Colonic mucosa (tissue), 4 donors: ENCODE results near the gene P2RX6. TPM values are rescaled to one million over a fixed set of nuclear protein-coding genes. Genes with fewer than 3 reads are reported as not detected.
"Not testable (repeated sequence)": the region's sequence is repeated elsewhere in the genome, so short reads cannot be mapped to it uniquely, and the experiment has no call there.

Experiments used
- DNase-seq: peaks from one replicate; pipeline ENCODE4 v3.0.0-alpha.2; 2020
- H3K27ac ChIP-seq: fragments of 200-600 bp; one replicate; pipeline ENCODE4 v1.8.0; 2021
- H3K27me3 ChIP-seq: fragments of 200-600 bp; one replicate; pipeline ENCODE4 v1.8.0; 2021
- H3K36me3 ChIP-seq: fragments of 200-600 bp; one replicate; pipeline ENCODE4 v1.8.0; 2021
- H3K4me1 ChIP-seq: fragments of 200-600 bp; one replicate; pipeline ENCODE4 v1.8.0; 2021; ENCODE audit warnings: mild to moderate bottlenecking
- H3K4me3 ChIP-seq: fragments of 200-600 bp; one replicate; pipeline ENCODE4 v1.8.0; 2021
- H3K9ac ChIP-seq, 2 donors: one replicate each; pipeline ENCODE4 v1.7.0; 2013; ENCODE audit warnings: control low read depth in 2 of 2, low read depth in 2 of 2, low read length in 2 of 2
- H3K9me3 ChIP-seq: fragments of 200-600 bp; one replicate; pipeline ENCODE4 v1.8.0; 2021
- CTCF ChIP-seq: fragments of 200-600 bp; IDR thresholded peaks from one replicate; pipeline ENCODE4 v1.8.0; 2022; ENCODE audit warnings: antibody characterized with exemption, mild to moderate bottlenecking
- intact Hi-C: fragments of 100-400 bp; cut with DNase I; formaldehyde crosslinking; loops from one replicate; pipeline ENCODE4 v1.14.1; 2022
- total RNA-seq, 2 donors: library from RNA; stranded (reverse); fragmentation: NEBNext Ultra II Directional in 1 of 2; extraction: Animal tissue kit (Norgen Biotek cat#: 25700) in 1 of 2; gene quantifications; one replicate each; pipeline ENCODE4 v1.2.1, GENCODE V29; 2021
- donor health status: healthy.
- donor health status: DM: no; HTN: no; CAD: no.
- donor health status: DM: no; HTN: no; CAD: no.

Gene P2RX6
- total RNA-seq, 2 donors from 2014 or later = 0.27 to 0.62 TPM

- DNase-seq = no peak
- H3K4me3 ChIP-seq = peak overlapping the region; percentile 68
- intact Hi-C loops = no loop called here
- H3K9me3 ChIP-seq = no peaks in the 10 kb centered on the region
- TF ChIP-seq CTCF = no peak
- peak overlapping the region; percentile 76 to 93 for H3K9ac ChIP-seq
- H3K27ac ChIP-seq = peak overlapping the region; percentile 99
- H3K36me3 ChIP-seq = peaks cover 12% of the 10 kb centered on the region
- H3K4me1 ChIP-seq = peaks cover 20% of the 10 kb centered on the region
- H3K27me3 ChIP-seq = no peaks in the 10 kb centered on the region
These were observed 13.9 kb upstream of the P2RX6 start for GRCh38 chr22:21000987-21001600.

- H3K27me3 ChIP-seq = no peaks in the 10 kb centered on the region
- intact Hi-C loops = no loop called here
- peak within 1 kb of the TSS; percentile 76 to 93 for H3K9ac ChIP-seq
- TF ChIP-seq CTCF = no peak
- H3K4me1 ChIP-seq = peaks cover 20% of the 10 kb centered on the region
- H3K9me3 ChIP-seq = no peaks in the 10 kb centered on the region
- DNase-seq = peak; percentile 96
- H3K4me3 ChIP-seq = peak within 1 kb of the TSS; percentile 68
- H3K27ac ChIP-seq = peak within 1 kb of the TSS; percentile 99
- peaks cover 12% of the 10 kb centered on the region for H3K36me3 ChIP-seq
These were observed 13.2 kb upstream of the P2RX6 start, which contains the start of gene THAP7 for GRCh38 chr22:21001601-21002325. Gene THAP7, minus strand, starts transcription at chr22:21002118. Its CDS starts 207 bp downstream, at chr22:21001911.

- Histone ChIP-seq H3K4me1 (peaks cover 20% of the 10 kb centered on the region), H3K9me3 (no peaks in the 10 kb centered on the region), H3K36me3 (peaks cover 12% of the 10 kb centered on the region), H3K27me3 (no peaks in the 10 kb centered on the region), H3K27ac (peak overlapping the region; percentile 4), H3K9ac (peak overlapping the region in 1 of 2 donors; percentile 67), H3K4me3 (no peak overlapping the region)
- TF ChIP-seq CTCF = no peak
- peak; percentile 55 for DNase-seq
- intact Hi-C loops = no loop called here
These were observed 11.2 kb upstream of the P2RX6 start for GRCh38 chr22:21003782-21004181.

- H3K4me3 ChIP-seq, DNase-seq, H3K9ac ChIP-seq, H3K27ac ChIP-seq, H3K4me1 ChIP-seq, H3K9me3 ChIP-seq, H3K36me3 ChIP-seq, intact Hi-C loops, H3K27me3 ChIP-seq: not testable (repeated sequence)
These were observed 5.8 kb upstream of the P2RX6 start for GRCh38 chr22:21009208-21009607.

GRCh38 chr22:21009638-21010425 lies 5.1 kb upstream of the P2RX6 start:
- peak; percentile 30 for DNase-seq
- Histone ChIP-seq H3K9me3 (no peaks in the 10 kb centered on the region), H3K9ac (no peak overlapping the region), H3K36me3 (no peaks in the 10 kb centered on the region), H3K27me3 (no peaks in the 10 kb centered on the region), H3K4me1 (peaks cover 7% of the 10 kb centered on the region), H3K27ac (no peak overlapping the region), H3K4me3 (no peak overlapping the region)
- no peak for TF ChIP-seq CTCF
- intact Hi-C loops = no loop called here
